GM10266 (cell line): ENCODE data around the gene CXCL16.

Experiments used
- DNase-seq: peaks from one replicate; pipeline ENCODE4 v3.0.0; 2012; ENCODE audit errors: extremely low spot score
- TF ChIP-seq, protein P1 (sequence below): IDR thresholded peaks from 2 replicates; pipeline ENCODE4 v1.5.1; 2012; ENCODE audit warnings: mild to moderate bottlenecking, low read depth; ENCODE audit not compliant: control insufficient read depth, insufficient read depth; ENCODE audit errors: missing control alignments

The CXCL16 gene

DNA sequence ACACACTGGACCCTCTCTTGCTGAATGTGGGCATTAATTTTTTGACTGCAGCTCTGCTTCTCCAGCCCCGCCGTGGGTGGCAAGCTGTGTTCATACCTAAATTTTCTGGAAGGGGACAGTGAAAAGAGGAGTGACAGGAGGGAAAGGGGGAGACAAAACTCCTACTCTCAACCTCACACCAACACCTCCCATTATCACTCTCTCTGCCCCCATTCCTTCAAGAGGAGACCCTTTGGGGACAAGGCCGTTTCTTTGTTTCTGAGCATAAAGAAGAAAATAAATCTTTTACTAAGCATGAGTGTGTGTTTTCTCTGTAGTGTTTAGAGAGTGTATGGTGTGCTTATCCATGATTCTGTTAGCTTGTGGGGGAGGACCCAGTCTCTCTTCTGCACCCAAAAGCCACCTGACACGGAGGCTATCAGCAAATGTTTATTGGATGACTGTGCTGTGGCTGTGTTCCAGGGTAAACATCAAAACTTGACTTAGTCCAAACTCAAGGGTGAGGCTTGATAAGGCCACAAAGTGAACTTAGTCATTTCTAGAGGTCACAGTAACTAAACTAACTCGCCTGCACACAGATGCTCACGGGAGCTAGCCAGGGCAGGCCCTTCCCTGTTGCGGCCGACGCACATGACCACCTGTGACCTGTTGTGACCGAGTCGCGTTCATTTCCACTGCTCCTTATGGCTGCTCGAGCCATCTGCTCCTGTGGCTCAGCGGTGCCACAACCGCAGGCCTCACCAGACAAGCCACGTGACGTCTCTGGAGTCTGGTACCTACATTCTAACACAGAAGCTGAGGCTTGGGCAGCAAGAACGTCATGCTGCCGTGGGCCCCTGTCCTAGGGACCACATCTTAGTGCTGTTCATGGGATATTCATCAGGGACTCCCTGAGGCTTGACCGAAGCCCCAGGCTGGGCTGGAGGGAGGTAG, 18.3 kb downstream of the CXCL16 start:
- no peak for DNase-seq
- TF ChIP-seq, protein P1, sequence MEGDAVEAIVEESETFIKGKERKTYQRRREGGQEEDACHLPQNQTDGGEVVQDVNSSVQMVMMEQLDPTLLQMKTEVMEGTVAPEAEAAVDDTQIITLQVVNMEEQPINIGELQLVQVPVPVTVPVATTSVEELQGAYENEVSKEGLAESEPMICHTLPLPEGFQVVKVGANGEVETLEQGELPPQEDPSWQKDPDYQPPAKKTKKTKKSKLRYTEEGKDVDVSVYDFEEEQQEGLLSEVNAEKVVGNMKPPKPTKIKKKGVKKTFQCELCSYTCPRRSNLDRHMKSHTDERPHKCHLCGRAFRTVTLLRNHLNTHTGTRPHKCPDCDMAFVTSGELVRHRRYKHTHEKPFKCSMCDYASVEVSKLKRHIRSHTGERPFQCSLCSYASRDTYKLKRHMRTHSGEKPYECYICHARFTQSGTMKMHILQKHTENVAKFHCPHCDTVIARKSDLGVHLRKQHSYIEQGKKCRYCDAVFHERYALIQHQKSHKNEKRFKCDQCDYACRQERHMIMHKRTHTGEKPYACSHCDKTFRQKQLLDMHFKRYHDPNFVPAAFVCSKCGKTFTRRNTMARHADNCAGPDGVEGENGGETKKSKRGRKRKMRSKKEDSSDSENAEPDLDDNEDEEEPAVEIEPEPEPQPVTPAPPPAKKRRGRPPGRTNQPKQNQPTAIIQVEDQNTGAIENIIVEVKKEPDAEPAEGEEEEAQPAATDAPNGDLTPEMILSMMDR = no peak

DNA sequence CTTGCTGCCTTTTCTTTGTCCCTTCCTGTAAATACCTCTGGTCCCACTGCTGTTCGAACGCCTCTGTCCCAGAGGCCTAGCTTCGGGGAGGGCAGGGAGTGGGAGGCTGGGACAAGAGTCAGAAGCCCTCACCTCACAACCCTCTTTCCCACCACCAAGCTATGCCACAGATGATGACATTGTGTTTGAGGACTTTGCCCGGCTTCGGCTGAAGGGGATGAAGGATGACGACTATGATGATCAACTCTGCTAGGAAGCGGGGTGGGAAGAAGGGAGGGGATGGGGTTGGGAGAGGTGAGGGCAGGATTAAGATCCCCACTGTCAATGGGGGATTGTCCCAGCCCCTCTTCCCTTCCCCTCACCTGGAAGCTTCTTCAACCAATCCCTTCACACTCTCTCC, 18.9 kb downstream of the CXCL16 start:
- TF ChIP-seq, protein P1 = no peak
- no peak for DNase-seq

DNA sequence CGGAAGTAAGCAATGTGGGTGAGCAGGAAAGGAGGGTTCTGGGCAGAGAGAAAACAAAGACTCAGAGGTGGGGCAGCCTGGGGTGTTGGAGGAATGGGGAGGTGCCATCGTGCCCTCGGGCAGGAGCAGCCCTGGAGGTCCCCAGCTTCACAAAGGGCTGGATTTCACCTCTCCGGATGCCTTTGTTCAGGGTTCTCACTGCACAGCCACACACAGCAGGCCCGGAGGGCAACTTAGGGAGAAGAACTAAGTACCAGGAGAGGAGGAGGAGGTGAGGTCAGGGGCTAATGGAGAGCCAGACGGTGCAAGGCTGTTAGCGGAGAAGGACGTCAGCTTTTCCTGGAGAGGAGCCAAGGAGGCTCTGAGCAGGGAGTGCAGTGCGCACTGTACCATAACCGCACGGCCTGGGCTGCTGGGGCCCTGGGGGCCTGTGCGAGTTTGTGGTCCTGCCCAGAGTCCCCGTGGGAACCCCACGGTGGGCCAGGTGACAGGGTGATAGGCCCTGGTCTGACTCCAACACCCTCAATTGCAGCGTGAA, 20.0 kb downstream of the CXCL16 start:
- TF ChIP-seq, protein P1 = no peak
- no peak for DNase-seq

DNA sequence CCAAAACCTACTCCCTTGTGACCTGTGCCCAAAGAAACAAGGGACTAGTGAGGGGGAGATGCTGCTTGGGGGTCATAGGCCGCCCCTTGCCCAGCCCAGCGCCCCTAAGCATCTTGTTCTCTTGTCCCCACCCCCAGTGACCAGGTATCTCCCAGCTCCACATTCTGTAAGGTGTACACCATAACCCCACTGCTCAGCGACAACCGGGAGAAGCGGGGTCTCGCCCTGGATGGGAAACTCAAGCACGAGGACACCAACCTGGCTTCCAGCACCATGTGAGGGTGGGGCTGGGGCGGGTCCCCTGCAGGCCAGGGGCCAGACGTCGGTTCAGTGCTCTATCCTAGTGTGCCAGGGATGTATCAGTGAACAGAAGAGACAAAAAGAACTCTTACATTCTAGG, 20.6 kb downstream of the CXCL16 start:
- TF ChIP-seq, protein P1 = no peak
- DNase-seq = no peak

DNA sequence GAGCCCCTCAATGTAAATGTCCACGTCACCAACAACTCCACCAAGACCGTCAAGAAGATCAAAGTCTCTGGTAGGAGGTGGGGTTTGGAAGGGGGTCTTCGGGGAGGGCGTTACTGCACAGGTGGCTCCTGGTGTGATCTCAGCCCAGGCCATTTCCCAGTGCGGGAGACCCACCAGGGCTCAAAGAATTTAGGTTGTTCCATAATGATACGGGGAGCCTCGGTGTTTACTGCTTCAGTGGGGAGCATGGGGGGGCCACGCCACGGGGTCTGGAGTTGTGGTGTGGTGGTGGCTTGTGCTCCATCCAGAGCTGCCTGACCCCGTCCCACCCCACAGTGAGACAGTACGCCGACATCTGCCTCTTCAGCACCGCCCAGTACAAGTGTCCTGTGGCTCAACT, 21.5 kb downstream of the CXCL16 start:
- DNase-seq = no peak
- TF ChIP-seq, protein P1 = no peak

DNA sequence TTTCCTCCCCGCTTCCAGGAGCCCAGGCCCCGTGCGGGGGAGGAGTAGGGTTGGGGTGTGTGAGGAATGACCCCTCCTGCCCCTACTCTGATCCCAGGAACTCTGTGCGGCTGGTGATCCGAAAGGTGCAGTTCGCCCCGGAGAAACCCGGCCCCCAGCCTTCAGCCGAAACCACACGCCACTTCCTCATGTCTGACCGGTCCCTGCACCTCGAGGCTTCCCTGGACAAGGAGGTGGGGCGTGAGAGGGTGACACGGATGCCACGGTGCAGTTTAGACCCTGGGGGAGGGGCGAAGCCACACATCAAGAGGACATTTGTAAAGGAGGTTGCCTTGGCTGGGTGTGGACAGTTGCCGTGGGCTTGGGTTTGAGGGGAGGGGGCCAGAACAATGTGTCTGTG, 21.9 kb downstream of the CXCL16 start:
- TF ChIP-seq, protein P1 = no peak

DNA sequence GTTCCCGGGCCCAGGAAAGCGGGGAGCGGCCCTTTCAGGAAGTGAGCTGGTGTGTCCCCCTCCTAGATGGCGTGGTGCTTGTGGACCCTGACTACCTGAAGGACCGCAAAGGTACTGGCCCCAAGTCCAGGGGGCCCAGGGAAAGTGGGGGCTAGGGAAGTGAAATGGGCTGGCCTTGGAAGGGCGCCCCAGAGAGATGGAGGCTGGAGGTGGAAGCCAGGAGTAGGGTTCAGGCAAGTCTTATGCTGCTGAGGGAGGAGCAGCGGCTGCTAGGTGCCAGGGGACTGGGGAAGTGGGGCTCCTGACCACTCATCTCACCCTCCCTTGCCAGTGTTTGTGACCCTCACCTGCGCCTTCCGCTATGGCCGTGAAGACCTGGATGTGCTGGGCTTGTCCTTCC, 23.6 kb downstream of the CXCL16 start:
- TF ChIP-seq, protein P1 = no peak
- DNase-seq = no peak

More for the DNA sequence above, 21.9 kb downstream of the CXCL16 start:
- no peak for DNase-seq
